ENCODE data around the gene LRRC75B.
"Not testable (repeated sequence)": the region's sequence is repeated elsewhere in the genome, so short reads cannot be mapped to it uniquely, and the experiment has no call there.

Gene LRRC75B

GRCh38 chr22:24552503-24553286 is 40.2 kb downstream of the LRRC75B start:
- DNase-seq, result not testable (repeated sequence)

GRCh38 chr22:24550902-24551435 is 41.9 kb downstream of the LRRC75B start:
- no peak for DNase-seq

- no peak for DNase-seq
Measured at GRCh38 chr22:24550028-24550901, 42.6 kb downstream of the LRRC75B start.

DNA sequence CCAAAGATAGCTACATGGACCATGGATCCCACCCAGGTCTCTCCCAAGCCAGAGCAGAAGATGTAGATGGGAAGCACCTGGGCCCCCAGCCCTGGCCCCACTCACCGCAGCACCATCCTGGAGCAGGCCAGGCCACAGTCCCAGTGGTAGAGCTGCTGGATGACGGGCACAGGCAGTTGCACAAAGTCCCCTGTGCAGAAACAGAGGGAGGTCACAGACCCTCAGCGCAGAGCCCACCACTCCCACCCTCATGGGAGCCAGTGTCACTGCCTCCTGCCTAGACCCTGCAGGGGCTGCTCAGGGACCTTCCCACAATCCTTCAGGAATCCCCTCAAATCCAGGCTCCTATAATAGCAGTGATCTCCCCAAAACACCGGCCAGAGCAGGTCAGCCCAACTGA is 44.1 kb downstream of the LRRC75B start:
- DNase-seq, result no peak

- DNase-seq, result no peak
Measured at GRCh38 chr22:24543679-24544243, 49.1 kb downstream of the LRRC75B start.

- no peak for DNase-seq
Measured at GRCh38 chr22:24543185-24543601, 49.7 kb downstream of the LRRC75B start.

GRCh38 chr22:24542641-24543040 is 50.2 kb downstream of the LRRC75B start:
- no peak for DNase-seq

- no peak for DNase-seq
Measured at GRCh38 chr22:24541681-24542515, 51.0 kb downstream of the LRRC75B start.

DNA sequence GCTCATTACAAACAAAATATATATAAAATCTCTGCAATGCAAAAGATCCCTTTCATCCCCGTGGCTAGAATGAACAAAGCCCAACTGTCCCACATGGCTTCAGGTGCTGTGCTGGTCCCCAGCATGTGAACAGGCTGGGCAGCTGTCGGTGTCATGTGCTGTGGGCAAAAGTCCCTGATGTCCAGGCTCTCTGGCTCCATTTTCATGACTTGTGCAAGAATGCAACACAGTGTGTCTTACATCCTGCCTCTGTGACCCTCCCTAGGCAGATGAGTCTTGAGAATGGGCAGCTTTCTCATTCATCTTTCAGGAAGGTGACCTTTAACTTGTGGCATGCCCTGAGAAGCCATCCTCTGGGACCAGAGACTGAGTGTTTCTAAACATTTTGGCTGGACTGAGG is 52.4 kb downstream of the LRRC75B start:
- DNase-seq, result no peak

- DNase-seq, result no peak
Measured at GRCh38 chr22:24536089-24536488, 56.8 kb downstream of the LRRC75B start.

Data from stimulated activated CD4-positive, alpha-beta T cell treated with anti-CD3 and anti-CD28 coated beads, Interleukin-12 subunit alpha, Interleukin-12 subunit beta, amount 100 ng/mL, for 4 hours (primary cell).